Frontal cortex (tissue), 4 donors: ENCODE data around the gene EPGN. TPM values are rescaled to one million over a fixed set of nuclear protein-coding genes. Genes with fewer than 3 reads are reported as not detected.

Experiments used
- DNase-seq, 2 donors: peaks; one replicate each; pipeline ENCODE4 v3.0.0; 2012; ENCODE audit warnings: low spot score in 2 of 2
- FAIRE-seq: peaks from 2 replicates; lab custom pipeline; 2012; peaks lifted over from hg19 to GRCh38; lab: Jason Lieb, UNC
- total RNA-seq: library from RNA; depleted of rRNA; stranded (reverse); fragments of >200 nt; gene quantifications from one replicate; pipeline ENCODE4 v1.2.3, GENCODE V29; 2014
- donor health status: control.
- donor health status: control.
- donor health status: control.

The EPGN gene, protein sequence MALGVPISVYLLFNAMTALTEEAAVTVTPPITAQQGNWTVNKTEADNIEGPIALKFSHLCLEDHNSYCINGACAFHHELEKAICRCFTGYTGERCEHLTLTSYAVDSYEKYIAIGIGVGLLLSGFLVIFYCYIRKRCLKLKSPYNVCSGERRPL
- not detected for total RNA-seq

DNA sequence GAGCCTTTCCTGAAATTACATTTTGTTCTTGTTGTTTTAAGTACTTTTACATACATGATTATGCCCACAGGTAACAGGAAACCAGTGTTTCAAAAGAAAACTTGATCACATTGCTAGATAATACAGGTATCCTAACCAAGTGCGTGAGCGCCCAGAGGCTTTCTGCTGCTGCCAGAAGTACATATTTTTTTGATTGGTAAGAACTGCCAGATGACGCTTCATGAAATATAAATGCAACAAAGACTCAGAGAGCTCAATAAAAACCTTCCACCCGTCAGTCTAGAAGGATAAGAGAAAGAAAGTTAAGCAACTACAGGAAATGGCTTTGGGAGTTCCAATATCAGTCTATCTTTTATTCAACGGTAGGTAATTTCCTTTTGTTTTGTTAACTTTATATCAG, at the start of gene EPGN:
TSS of gene EPGN (plus strand) at position 256 of the 400 bp plus-strand sequence. CDS start at position 320, 64 bp downstream.
- DNase-seq = no peak
- FAIRE-seq = no peak

DNA sequence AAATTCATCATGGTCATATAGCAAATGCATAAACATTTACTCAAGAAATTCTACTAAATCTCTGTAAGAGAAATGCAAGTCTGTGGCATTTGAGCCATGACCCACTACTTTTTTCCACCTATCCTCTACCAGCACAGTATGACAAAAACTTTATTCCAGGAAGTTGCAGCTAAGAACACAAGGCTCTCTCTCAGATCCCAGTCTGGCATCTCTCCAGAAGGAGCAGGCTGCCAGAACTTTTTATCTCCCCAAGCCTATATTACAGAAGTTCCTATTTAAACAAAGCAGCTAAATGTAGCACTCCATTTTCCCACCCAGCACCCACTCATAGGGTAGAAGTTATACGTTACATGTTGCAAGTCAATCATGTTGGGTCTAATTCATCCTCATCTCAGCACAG, 49.3 kb upstream of the EPGN start:
- no peak for DNase-seq
- no peak for FAIRE-seq

DNA sequence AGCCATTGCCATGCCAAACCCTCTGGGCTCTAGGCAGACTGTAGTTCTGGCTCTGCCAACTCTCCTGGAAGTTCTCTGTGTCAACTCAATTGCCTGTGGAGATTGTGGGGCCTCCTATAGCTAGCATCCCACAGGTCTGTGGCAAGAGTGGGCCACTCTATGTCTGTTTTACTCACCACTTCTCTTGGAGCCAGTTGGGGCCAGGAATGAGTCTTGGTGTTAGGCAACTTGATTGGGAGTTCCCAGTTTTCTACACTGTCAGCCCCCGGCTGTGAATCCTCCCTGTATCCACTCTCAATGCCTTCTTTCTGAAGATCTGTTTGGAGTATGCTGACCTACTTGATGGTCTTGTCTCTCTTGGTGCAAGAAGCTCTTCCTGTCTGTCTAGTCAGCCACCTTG, 48.2 kb upstream of the EPGN start:
- no peak for FAIRE-seq

DNA sequence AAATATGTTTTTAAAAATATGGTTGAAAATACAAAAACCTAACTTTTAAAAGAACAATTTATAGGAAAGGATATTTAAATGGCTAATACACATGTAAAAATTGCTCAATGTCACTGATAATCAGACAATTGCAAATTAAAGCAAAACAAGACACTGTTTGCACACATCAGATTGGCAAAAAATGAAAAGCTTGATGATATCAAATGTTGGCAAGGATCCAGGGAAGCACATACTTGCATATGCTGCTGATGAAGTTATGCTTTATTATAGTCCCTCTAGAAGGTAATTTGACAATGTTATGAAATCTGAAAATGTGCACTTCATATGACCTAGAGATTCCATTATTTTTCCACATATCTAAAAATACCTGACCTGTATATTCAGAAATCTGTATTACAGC, 45.7 kb upstream of the EPGN start:
- no peak for FAIRE-seq
- DNase-seq = no peak

More for the DNA sequence above, 48.2 kb upstream of the EPGN start:
- DNase-seq = no peak

DNA sequence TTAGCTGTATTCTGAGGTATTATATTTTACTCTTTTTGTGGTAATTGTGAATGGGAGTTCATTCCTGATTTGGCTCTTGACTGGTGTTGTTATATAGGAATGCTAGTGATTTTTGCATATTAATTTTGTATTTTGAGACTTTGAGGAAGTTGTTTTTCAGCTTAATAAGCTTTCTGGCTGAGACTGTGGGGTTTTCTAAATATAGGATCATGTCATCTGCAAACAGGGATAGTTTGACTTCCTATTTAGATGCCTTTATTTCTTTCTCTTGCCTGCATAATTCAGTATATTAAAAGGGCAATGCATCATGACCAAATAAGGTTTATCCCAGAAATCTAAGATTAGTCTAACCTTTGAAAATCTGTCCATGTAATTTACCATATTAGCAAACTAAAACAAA, 44.7 kb upstream of the EPGN start:
- no peak for DNase-seq
- FAIRE-seq = no peak

DNA sequence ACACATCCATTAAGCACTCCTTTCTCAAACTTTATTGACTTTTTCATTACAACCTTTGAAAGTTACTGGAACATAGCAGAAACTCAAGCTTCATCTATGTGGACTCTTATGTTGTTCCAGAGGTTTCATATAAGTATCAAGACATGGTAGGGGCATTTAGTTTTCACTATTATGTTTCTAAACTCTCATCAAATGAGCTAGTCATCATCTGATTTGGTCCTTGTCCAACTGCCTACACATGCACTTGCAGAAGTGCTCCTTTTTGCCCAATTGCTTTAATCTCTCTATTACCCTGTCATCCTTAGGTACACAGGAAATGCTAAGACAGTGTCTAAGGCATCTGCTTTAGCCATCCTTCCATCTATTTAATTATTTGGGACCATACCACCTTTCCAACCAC, 42.2 kb upstream of the EPGN start:
- DNase-seq (no peak), FAIRE-seq (no peak)

DNA sequence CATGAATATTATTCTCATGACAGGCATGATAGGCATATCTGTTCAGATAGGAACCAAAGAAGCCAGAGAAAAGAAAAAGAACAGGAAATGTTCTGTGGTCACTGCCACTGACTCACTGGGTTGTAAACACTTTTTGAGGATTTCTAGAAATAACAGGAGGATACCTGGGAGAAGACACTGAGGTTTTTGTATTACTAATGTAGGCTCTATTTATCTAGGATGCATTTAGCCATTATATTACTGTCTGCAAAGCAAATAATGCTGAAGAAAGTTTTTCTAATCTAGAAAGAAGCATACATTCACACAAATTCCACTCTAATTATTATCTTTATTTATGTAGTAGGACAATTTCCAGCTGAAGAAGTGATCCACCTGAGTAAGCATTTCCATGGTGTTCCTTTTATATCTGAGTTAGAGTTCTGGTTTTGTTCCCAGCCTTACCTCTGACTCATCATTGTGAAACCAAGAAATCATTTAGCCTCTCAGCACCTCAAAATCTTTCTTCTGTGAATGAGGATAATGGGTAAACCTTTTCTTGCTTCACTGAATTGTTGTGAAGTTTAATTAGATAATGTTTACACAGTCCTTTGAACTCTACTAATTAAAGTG, 40.2 kb upstream of the EPGN start:
- DNase-seq = no peak

DNA sequence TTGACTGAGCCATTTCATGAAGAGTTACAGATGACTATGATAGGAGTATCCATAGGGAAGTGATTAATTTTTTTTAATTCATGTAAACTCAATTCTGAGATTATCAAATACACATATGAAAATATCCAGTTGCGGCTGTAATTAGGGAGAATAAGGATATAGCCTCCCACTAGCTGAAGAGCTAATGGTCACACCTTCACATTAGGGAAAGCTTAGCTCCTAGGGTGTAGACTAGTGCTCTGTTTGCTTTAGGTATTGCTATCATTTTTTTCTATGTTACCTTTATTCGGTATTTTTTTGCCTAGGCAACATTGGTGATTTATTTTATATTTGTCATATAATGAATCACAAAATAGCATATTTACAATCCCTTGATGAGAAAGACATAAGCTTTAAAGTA, 39.6 kb upstream of the EPGN start:
- no peak for FAIRE-seq
- no peak for DNase-seq

More for the DNA sequence above, 40.2 kb upstream of the EPGN start:
- FAIRE-seq = no peak

DNA sequence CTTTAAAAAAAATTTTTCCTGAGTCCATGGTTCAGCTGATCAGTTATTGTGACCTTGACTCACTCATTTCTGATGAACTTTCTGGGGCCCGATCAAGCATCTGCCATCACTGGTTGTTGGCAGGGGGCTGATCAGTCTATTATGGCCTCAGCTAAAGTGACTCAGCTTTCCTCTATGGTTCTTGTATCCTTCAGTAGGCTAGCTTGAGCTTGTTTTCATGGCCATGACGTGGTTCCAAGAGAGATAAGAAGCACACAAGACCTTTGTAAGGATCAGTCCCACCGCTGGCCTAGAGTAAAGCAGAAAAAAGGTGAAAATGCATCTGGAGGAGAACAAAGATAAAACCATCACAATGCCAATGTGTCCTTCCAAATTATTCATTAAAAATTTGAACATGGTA, 29.8 kb upstream of the EPGN start:
- FAIRE-seq = no peak

DNA sequence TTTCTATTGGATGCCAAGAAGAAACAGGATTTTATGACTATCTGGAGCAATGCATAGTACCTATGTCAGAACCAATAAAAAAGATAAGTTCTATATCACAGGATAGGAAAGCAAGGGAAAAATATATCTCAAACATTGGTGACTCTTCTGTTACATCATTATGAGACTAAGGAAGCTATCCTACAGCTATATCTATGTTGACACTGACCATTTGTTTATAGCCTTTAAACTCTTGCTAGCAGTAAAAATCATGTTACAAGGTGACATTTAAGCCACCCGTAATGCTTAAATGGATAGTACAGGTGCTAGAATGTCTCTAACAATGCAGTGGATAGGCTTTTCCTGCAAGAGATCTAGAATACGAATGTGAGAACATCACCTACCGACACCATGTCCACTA, 28.6 kb upstream of the EPGN start:
- no peak for FAIRE-seq
- no peak for DNase-seq

More for the DNA sequence above, 29.8 kb upstream of the EPGN start:
- DNase-seq = no peak

DNA sequence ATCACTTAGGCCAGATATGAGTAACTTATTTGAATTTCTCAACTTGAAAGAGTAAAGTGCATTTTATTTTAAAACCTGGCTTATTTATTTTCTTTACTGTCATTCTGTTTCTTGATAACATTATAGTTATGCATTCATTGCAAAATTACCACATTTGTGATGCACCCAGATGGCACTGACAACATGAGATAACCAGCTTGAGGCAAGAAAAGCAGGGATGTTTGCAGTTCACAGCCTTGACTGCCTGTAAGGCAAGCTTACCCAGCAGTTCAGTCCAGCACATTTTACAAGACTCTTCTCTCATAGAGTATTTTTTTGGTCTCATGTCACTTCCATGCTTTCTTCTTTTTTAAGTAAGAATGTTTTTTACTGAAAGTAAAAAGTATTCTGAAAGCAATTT, 25.3 kb upstream of the EPGN start:
- FAIRE-seq (no peak), DNase-seq (no peak)

DNA sequence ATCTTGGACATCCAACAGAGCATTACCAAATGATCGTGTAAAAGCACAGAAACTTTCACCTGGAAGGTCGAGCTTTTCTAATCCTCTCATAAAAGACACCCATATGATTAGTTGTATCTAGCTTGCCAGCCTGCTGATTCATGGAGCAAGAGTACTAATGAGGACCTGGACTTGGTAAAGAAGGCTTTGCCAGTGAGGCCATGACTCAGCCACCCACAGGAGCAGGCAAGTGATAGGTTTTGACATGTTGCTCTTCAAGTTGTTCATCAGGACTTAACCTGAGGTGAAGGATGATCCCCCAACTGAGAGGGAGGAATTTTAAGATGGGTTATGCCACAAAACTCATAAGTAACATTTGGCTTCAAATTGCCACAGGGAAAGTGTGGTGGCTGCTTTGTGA, 24.7 kb upstream of the EPGN start:
- DNase-seq (no peak), FAIRE-seq (no peak)

DNA sequence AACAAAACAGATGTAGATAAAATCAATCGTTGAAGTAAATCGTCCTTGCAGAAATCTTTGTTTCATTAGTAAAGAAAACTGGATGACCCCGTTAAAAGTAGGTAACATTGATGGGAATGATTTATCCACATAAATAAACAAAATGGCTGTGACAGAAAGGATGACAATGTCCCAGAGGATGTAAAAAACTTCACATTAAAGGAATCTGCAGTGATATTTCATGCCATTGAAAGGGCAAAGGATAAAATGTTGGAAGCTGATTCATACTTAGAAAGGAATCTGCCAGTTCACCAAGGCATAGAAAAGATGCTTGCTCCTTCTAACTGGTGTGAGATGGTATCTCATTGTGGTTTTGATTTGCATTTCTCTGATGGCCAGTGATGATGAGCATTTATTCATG, 24.2 kb upstream of the EPGN start:
- no peak for DNase-seq
- FAIRE-seq = no peak

DNA sequence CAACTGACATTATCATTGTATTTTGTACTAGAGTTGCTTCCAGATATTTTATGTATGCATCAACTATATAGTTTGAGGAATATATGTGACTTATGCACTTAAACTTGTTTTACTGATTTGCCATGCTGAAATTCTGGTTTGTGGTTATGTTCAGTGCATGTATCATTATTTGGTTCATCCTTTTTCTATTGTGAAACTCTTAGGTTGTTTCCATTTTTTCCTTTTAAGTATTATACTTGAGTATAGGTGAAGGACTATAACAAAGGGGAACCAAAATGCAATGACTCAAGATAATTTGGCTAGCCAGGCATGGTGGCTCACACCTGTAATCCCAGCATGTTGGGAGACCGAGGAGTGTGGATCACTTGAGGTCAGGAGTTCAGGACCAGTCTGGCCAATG, 21.1 kb upstream of the EPGN start:
- FAIRE-seq (no peak), DNase-seq (no peak)

DNA sequence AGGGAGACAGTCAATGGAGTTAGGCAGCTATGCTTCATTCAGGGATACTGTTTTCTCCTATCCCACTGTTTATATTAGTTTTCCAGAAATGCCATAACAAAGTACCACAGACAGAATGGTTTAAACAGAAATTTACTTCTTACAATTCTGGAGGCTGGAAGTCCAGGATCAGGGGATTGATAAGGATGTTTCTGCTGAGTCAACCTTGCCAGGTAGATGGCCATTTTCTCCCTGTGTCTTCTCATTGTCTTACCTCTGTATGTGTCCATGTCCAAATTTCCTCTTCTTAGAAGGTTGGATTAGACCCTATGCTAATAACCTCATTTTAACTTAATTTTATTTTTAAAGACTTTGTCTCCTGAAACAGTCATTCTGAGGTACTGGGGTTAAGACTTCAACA, 20.5 kb upstream of the EPGN start:
- FAIRE-seq (no peak), DNase-seq (no peak)

DNA sequence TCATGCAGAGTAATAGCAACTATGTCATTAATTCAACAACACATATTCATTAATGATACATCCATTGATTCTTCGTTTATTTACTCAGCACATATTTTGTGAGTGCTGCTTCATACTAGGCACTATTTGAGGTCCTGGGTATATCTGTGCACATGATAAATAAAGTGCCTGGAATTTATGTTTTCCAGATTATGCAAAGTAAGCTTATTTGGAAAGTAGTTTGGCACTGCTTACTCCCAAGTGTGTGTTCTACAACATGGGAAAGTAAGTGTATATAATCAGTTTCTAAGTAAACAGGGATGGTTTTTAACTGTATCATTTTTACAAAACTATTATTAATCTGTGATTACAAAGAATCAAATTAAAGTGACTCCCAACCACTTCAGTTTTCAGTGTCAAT, 16.8 kb upstream of the EPGN start:
- FAIRE-seq (no peak), DNase-seq (no peak)

DNA sequence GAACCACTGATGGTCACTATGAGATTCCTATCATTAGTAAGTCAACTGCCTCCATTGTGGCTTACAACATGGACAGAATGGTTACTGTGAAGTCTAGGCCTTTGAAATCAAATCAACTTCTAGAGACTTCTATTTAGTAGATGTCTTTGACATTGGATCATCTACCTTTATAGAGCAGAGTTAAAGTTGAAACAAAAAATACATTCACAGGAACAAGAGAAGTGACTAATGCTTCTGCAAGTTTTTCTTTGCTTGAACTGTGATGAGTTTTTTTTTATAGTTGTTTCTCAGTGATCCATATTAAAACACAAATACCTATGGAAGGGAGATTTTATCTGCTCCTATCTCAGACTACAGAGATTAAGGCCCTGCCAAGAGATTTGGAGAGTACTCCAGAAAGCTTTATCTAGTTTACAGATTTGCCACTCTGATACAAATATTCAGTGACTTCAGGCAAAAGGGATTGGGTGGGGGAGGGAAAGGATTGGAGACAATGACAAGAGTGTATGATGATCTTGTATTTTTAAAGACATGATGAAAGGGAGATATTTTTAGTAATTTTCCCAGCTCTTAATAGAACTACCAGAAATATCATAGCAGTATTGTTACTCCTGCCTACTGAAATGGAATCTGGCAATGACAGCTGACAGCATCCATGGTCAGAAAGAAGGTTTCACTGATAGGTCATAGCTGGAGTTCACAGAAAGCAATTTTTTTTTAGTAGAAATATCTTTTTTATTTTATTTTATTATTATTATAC, 16.0 kb upstream of the EPGN start:
- no peak for DNase-seq
- FAIRE-seq = no peak

DNA sequence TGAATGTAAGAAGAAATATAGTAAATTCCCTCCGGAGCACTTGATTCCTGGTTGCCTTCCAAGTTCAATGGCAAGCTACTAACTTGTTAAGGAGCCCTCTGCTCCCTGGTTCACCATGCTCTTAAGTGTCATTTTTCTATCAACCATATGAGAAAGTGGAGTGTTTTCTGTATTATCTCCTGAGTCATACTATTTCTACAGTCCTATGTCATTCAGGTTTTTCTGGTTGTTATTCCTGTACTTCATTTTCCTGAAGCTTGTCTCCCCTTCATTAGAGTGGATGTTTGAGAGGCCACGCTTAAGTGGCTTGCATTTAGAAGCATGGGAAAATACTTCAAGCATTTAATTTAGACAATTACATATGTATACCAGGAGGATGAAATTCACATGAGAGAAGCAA, 14.7 kb upstream of the EPGN start:
- FAIRE-seq (no peak), DNase-seq (no peak)

DNA sequence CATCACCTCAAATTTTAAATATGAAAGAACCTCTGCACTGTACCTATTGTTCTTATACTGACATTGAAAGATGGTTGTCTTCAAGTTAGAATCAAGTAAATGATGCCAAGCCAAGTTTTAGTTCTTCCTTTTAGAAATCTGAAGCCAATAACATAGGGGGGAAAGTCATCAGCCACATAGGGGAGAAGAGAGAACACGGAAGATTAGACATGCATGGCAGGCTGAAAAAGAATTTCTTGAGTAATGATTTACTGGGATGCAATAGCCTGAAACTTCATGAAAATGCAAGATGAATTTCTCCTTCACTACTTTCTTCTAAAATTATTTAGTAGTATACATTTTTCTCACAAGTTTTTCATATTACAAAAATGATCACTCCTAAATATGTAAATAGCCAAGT, 13.6 kb upstream of the EPGN start:
- DNase-seq = no peak
- FAIRE-seq = no peak

DNA sequence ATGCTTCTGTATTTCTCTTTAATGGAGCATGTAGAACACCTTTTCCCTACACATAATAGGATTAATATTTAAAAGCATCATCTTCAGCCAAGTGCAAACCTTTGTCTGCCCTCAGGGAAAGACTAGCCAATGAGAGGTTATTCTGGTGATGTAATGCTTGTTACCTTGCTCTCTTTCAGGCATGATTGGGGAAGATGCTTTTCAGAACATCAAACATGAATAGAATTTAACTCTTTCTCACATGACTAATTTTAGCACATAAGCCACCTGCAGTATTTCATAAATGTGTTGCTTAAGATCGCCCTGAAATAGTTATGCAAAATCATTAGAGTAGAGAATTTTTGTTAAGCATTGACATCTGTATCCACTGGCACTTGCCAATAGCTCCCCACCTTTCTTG, 10.7 kb upstream of the EPGN start:
- DNase-seq (no peak), FAIRE-seq (no peak)

DNA sequence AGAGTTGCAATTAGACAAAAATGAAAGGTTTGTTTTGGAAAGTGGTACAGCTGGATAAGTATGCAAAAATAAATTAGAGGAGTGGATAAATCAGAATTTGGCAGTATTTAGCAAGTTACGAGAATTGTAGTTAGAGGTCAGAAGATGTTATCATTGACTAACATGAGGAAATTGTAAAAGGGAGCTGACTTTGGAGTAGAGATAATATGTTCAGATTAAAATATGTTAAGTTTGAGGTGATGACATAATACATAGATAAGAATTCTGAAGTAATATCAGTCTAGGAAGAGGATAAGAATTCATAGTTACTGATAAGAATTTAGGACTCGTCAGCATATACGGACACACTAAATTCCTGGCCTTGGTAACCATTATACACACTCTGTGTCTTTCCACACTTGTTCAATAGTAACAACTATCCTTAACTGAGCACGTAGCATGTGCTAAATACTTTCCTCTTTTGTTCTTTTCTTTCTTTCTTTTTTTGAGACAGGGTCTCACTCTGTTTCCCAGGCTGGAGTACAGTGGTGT, 4.1 kb upstream of the EPGN start:
- FAIRE-seq (no peak), DNase-seq (no peak)
